KMS-11 (cell line): ENCODE results near the gene COPS8.
A peak's percentile ranks its signal among the peaks of the same experiment; 100 is the strongest.

ENCODE experiments used
- H2AFZ ChIP-seq: fragments of 200-600 bp; sonication (generic); 2 replicates; pipeline ENCODE4 v1.6.1; 2016; ENCODE audit warnings: antibody characterized with exemption, mixed run types, low read depth
- H3K27ac ChIP-seq: fragments of 200-600 bp; sonication (generic); 2 replicates; pipeline ENCODE4 v1.6.1; 2016; ENCODE audit warnings: mild to moderate bottlenecking, mixed run types
- H3K27me3 ChIP-seq: fragments of 200-600 bp; sonication (generic); 2 replicates; pipeline ENCODE4 v1.6.1; 2017; ENCODE audit warnings: mild to moderate bottlenecking, low read depth, mixed run types, moderate library complexity; ENCODE audit not compliant: insufficient read depth
- H3K36me3 ChIP-seq: fragments of 200-600 bp; sonication (generic); 2 replicates; pipeline ENCODE4 v1.6.1; 2017; ENCODE audit warnings: mild to moderate bottlenecking, mixed run types; ENCODE audit not compliant: insufficient read depth
- H3K4me1 ChIP-seq: fragments of 200-600 bp; sonication (generic); 2 replicates; pipeline ENCODE4 v1.6.1; 2016; ENCODE audit warnings: mild to moderate bottlenecking, low read depth, mixed run types; ENCODE audit not compliant: poor library complexity, severe bottlenecking
- H3K4me2 ChIP-seq: fragments of 200-600 bp; sonication (generic); 2 replicates; pipeline ENCODE4 v1.7.0; 2016; ENCODE audit warnings: mild to moderate bottlenecking, mixed run types
- H3K4me3 ChIP-seq: fragments of 200-600 bp; sonication (generic); IDR thresholded peaks from 2 replicates; pipeline ENCODE4 v1.6.1; 2017; ENCODE audit warnings: low read depth, low read length, mixed read lengths; ENCODE audit not compliant: insufficient read depth
- H3K79me2 ChIP-seq: fragments of 200-600 bp; sonication (generic); 2 replicates; pipeline ENCODE4 v1.6.1; 2016; ENCODE audit warnings: low read depth, mixed run types; ENCODE audit not compliant: insufficient read depth
- H3K9ac ChIP-seq: fragments of 200-600 bp; sonication (generic); 2 replicates; pipeline ENCODE4 v1.6.1; 2016; ENCODE audit warnings: mild to moderate bottlenecking, mixed run types
- H4K20me1 ChIP-seq: fragments of 200-600 bp; sonication (generic); 2 replicates; pipeline ENCODE4 v1.6.1; 2016; ENCODE audit warnings: mild to moderate bottlenecking, mixed run types; ENCODE audit not compliant: insufficient read depth
- TF ChIP-seq, protein P1 (sequence below): fragments of 200-600 bp; sonication (generic); conservative IDR thresholded peaks from 2 replicates; pipeline ENCODE4 v1.6.1; 2017; ENCODE audit warnings: low read depth, mild to moderate bottlenecking, antibody characterized with exemption, low read length, moderate library complexity, mixed read lengths

Gene COPS8

DNA sequence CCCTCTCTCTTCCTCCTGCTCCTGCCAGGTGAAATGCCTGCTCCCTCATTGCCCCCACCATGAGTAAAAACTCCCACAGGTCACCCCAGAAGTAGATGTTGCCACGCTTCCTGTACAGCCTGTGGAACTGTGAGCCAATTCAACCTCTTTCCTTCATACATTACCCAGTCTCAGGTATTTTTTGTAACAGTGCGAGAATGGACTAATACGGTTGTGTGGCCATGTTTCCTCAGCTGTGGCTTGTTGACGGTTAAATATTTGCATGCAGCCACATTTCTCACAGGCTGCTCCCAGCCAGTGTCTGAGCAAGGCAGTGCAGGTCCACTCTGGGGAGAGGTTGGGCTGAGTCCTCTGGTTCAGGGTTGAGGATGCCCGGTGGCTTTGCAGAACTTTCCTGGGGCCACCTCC is 27.8 kb upstream of the COPS8 start:
- no peaks in the 10 kb centered on the region for H3K27me3 ChIP-seq
- H4K20me1 ChIP-seq: no peaks in the 10 kb centered on the region
- peak overlapping the region; percentile 90 for H3K27ac ChIP-seq
- H3K4me2 ChIP-seq: peak overlapping the region; percentile 73
- H2AFZ ChIP-seq: peak overlapping the region; percentile 32; the same call in 1 of the 2 replicates
- TF ChIP-seq, protein P1, sequence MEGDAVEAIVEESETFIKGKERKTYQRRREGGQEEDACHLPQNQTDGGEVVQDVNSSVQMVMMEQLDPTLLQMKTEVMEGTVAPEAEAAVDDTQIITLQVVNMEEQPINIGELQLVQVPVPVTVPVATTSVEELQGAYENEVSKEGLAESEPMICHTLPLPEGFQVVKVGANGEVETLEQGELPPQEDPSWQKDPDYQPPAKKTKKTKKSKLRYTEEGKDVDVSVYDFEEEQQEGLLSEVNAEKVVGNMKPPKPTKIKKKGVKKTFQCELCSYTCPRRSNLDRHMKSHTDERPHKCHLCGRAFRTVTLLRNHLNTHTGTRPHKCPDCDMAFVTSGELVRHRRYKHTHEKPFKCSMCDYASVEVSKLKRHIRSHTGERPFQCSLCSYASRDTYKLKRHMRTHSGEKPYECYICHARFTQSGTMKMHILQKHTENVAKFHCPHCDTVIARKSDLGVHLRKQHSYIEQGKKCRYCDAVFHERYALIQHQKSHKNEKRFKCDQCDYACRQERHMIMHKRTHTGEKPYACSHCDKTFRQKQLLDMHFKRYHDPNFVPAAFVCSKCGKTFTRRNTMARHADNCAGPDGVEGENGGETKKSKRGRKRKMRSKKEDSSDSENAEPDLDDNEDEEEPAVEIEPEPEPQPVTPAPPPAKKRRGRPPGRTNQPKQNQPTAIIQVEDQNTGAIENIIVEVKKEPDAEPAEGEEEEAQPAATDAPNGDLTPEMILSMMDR: no peak
- H3K36me3 ChIP-seq: no peaks in the 10 kb centered on the region
- H3K4me1 ChIP-seq: peaks cover 53% of the 10 kb centered on the region
- no peak overlapping the region for H3K4me3 ChIP-seq
- no peaks in the 10 kb centered on the region for H3K79me2 ChIP-seq
- peak overlapping the region; percentile 54; the same call in 1 of the 2 replicates for H3K9ac ChIP-seq

DNA sequence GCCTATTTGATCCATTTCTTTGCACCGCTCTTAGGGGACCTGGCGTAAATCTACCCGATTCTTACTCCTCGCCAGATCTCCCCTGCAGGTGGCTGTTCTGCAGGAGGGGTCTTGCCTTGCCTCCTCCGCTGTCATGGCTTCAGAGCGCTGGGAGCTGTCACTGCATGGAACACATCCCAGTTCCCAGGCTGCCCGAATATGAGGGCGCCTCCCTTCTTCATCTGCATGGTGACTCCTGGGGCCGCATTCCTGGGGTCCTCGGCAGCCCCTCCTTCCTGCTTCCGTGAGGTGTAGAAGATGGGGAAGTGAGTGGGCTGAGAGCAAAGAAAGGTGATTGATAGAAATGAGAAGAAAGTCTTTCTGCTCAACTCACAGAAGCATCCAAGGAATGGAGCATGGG is 27.3 kb upstream of the COPS8 start:
- Histone ChIP-seq H3K36me3 (no peaks in the 10 kb centered on the region), H3K4me2 (peak overlapping the region; percentile 73), H3K79me2 (no peaks in the 10 kb centered on the region), H3K27me3 (no peaks in the 10 kb centered on the region), H2AFZ (peak overlapping the region; percentile 32; the same call in 1 of the 2 replicates), H3K27ac (peak overlapping the region; percentile 90), H4K20me1 (no peaks in the 10 kb centered on the region), H3K4me3 (no peak overlapping the region), H3K4me1 (peaks cover 53% of the 10 kb centered on the region), H3K9ac (peak overlapping the region; percentile 54; the same call in 1 of the 2 replicates)
- TF ChIP-seq, protein P1: no peak

DNA sequence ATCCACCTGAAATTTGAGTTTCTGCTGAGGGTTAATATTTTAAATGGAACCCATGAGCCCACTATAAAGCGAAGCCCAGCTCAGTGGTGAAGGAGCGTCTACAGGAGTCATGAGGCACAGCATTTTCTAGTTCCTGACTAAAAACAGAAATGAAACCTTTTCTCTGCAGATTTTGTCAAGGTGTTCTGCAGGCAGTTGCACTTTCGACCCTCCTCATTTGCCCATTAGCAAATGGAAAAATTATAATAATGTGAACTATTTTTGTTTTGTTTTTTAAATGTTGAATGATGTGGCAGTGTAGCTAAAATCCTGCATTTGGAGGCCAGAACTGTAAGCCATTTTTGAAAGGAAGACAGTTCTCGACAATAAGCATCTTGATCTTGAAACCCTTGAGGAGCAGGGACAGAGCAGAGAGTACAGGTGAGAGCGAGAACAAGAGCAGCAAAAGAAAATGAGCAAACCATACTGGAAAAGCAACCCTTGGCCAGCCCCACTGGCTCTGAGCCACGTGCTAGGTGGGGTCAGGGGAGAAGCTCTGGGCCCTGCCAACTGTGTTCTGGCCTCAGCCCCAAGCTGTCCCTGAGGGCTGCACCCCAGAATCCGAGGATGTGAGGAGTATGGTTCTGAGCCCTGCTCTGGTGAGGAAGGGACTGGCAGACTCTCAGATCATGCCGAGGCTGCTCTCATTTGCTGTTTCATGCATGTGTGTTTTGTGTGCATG is 26.4 kb upstream of the COPS8 start:
- Histone ChIP-seq H3K27ac (peak overlapping the region; percentile 90), H4K20me1 (no peaks in the 10 kb centered on the region), H3K79me2 (no peaks in the 10 kb centered on the region), H3K4me1 (peaks cover 53% of the 10 kb centered on the region), H3K9ac (peak overlapping the region; percentile 54), H3K36me3 (no peaks in the 10 kb centered on the region), H3K4me3 (peak overlapping the region; percentile 62), H3K4me2 (peak overlapping the region; percentile 73), H2AFZ (peak overlapping the region; percentile 32; the same call in 1 of the 2 replicates), H3K27me3 (no peaks in the 10 kb centered on the region)
- TF ChIP-seq, protein P1: no peak

DNA sequence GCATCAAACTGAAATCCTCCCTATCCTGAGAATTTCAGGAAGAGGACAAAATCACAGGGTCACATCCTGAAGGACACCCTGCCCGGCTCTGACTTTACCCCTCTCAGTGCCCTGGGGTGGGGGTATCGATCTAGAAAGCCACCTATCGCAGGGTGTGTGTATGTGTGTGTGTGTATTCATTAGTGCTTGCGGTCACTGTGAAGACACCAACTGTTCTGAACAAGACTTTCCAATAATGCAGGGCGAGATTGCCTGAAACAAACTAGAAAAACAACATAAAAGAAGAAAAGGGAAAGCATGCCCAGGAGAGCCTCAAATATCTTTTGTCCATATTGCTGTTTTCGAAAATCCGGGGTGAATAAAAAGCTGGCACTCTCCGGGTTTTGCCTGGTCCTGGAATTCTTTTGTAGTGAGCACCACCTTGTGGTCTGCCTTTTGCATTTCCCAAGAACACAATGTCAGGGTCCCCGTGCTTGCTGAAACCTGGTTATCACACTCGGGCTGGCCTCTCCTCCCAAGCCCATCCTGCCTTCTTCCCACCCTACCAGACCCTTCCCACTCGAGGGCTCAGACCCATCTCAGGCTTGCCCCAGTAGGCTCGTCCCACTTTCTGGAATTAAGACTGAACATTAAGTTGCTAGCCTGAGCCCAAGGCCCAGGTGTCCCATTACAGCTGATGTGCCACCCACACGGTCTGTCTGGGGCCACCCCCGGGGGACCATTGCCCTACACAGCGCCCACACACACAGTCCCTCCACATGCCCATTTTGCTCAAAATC is 25.0 kb upstream of the COPS8 start:
- H3K27ac ChIP-seq: peak overlapping the region; percentile 90; the same call in 1 of the 2 replicates
- H3K9ac ChIP-seq: no peak overlapping the region; the same call in 1 of the 2 replicates
- TF ChIP-seq, protein P1: peak; percentile 67

More for the DNA sequence above, 25.0 kb upstream of the COPS8 start:
- Histone ChIP-seq H3K4me3 (no peak overlapping the region), H3K4me1 (peaks cover 53% of the 10 kb centered on the region), H2AFZ (peak overlapping the region; percentile 60; the same call in 1 of the 2 replicates), H4K20me1 (no peaks in the 10 kb centered on the region), H3K4me2 (peak overlapping the region; percentile 73; the same call in 1 of the 2 replicates), H3K27me3 (no peaks in the 10 kb centered on the region), H3K79me2 (no peaks in the 10 kb centered on the region), H3K36me3 (no peaks in the 10 kb centered on the region)
